Measurements from ENCODE around the gene TXNIP. TPM values are rescaled to one million over a fixed set of nuclear protein-coding genes. Genes with fewer than 3 reads are reported as not detected.

The TXNIP gene
- total and polyA plus RNA-seq, 2 donors (not counting 1 experiment from before 2014, with no cell fraction given), result 542 to 1,651 TPM

- Histone ChIP-seq H3K4me3 (ENCODE audit: control extremely low read depth in 1 of 5, extremely low read depth in 1 of 5, insufficient read depth in 1 of 5, low read depth in 2 of 5, low read length in 4 of 5) (peak overlapping the region; percentile 16 to 52 (median 40)), H3K4me2 (replicated peaks; ENCODE audit: low read depth, low read length, poor library complexity, severe bottlenecking) (peak overlapping the region; percentile 75), H3K79me2 (ENCODE audit: control insufficient read depth, insufficient read depth, low read length) (peaks cover 46% of the 10 kb centered on the region), H3K4me1 (ENCODE audit: control insufficient read depth in 2 of 2, insufficient read depth in 2 of 2, low read length in 2 of 2) (peaks cover 70 to 71% of the 10 kb centered on the region in 2 donors), H3K27me3 (replicated peaks in 1 of 4; ENCODE audit: control extremely low read depth in 1 of 4, control insufficient read depth in 3 of 4, insufficient read depth in 4 of 4, low read length in 3 of 4) (no peaks in the 10 kb centered on the region), H3K27ac (ENCODE audit: low read length in 2 of 2) (peak overlapping the region; percentile 96 to 97), H3K9ac (ENCODE audit: low read length) (peak overlapping the region; percentile 59), H3K9me3 (ENCODE audit: control extremely low read depth in 1 of 3, control insufficient read depth in 2 of 3, insufficient read depth in 1 of 3, low read length in 2 of 3) (no peaks in the 10 kb centered on the region), H3K36me3 (replicated peaks in 1 of 2; ENCODE audit: control extremely low read depth in 1 of 2, control insufficient read depth in 1 of 2, extremely low read depth in 1 of 2, insufficient read depth in 2 of 2, low read length in 1 of 2) (peaks cover 0 to 7% of the 10 kb centered on the region in 2 experiments), H4K20me1 (ENCODE audit: control insufficient read depth, insufficient read depth, low read length, poor library complexity, severe bottlenecking) (no peaks in the 10 kb centered on the region), H2AFZ (ENCODE audit: insufficient read depth, low read depth, low read length, poor library complexity, severe bottlenecking) (peak overlapping the region; percentile 50)
- intact Hi-C loops (cut with micrococcal nuclease), result loop anchor here (1.0 kb wide), 4 partner anchors 15 to 52 kb away; partner anchors contain the start of genes ANKRD34A, LIX1L, POLR3GL and RBM8A
- H3K27ac Mint-ChIP-seq, result no peak overlapping the region
- ChIA-PET CTCF (interaction anchor here (0.6 to 9.5 kb wide), 17 partner anchors 9 to 133 kb away, joined by 3 to 361 read pairs (median 16); partner anchors contain the start of genes ANKRD34A, HJV, LIX1L and NUDT17), POLR2A (interaction anchor here (0.6 to 4.7 kb wide), 16 partner anchors 14 to 121 kb away, joined by 3 to 131 read pairs (median 8); partner anchors contain the start of genes ANKRD34A, LIX1L, PEX11B and POLR3GL)
- H3K9me3 Mint-ChIP-seq (ENCODE audit: insufficient read depth), result no peaks in the 10 kb centered on the region
- H3K4me1 Mint-ChIP-seq, result peaks cover 30% of the 10 kb centered on the region
- no peaks in the 10 kb centered on the region for H3K27me3 Mint-ChIP-seq
- WGBS (ENCODE audit: insufficient coverage), result 16% methylated on average over 4 of the region's 9 CpGs
- TF ChIP-seq CTCF (IDR thresholded peaks at IDR 0.05) (no peak), EZH2 (IDR thresholded peaks at IDR 0.05; ENCODE audit: borderline replicate concordance, insufficient read depth, low read depth, low read length, poor library complexity, severe bottlenecking) (no peak)
- DNase-seq (peak; percentile 93), ATAC-seq (ENCODE audit: low read depth) (peak; percentile 87)
- H3K4me3 Mint-ChIP-seq, result no peak overlapping the region
Observed at GRCh38 chr1:145978854-145979745, 17.3 kb downstream of the TXNIP start.

Data from B cell (primary cell).